GM18505 (cell line): ENCODE results near the gene ADH7.

Experiments used
- ATAC-seq: cut with Tn5 transposase; IDR thresholded peaks from one replicate; pipeline ENCODE4 v1.9.1; 2021; ENCODE audit not compliant: unreplicated experiment
- POLR2A ChIP-seq: IDR thresholded peaks from 4 replicates; pipeline ENCODE4 v1.6.1; 2011; ENCODE audit warnings: borderline replicate concordance; ENCODE audit not compliant: insufficient read depth, insufficient read length; ENCODE audit errors: extremely low read depth

The ADH7 gene

GRCh38 chr4:99435154-99435553, at the start of gene ADH7:
TSS of gene ADH7 (minus strand) at chr4:99435342. CDS start at chr4:99435233, 109 bp downstream.
- TF ChIP-seq POLR2A, result no peak
- no peak for ATAC-seq

DNA sequence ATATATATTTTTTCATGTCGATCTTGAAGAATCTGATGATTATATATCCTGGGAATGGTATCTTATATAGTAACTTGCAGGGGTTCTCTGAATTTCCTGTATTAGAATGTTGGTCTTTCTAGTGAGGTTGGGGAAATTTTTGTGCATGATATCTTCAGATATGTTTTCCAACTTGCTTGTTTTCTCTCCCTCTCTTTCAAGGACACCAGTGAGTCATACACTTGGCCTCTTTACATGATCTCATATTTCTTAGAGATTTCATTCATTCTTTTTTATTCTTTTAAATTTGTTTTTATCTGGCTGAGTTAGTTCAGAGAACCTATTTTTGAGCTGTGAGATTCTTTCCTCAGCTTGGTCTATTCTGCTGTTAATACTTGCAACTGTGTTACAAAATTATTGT, 48.5 kb upstream of the ADH7 start:
- no peak for TF ChIP-seq POLR2A
- ATAC-seq, result no peak

GRCh38 chr4:99473131-99473530, 38.0 kb upstream of the ADH7 start:
- ATAC-seq, result no peak
- no peak for TF ChIP-seq POLR2A

DNA sequence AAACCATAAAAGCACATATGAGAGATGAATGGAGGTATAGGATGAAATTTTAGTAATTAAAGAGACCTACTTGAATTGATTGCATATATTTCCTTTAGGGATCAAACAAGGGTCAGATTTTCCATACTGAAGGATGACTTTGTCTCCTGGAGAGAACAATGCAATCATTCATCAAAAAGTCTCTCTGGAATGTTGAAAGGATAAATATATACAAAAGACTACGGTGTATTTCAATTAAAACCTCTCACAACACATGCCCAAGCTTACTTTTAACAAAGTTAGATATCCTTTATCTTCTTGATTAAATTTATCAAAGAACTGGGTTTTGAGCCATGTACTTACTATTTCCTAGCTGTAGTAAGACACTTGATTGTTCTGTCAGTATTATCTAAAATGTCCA, 36.8 kb upstream of the ADH7 start:
- no peak for TF ChIP-seq POLR2A
- no peak for ATAC-seq

- ATAC-seq, result no peak
- no peak for TF ChIP-seq POLR2A
Measured at GRCh38 chr4:99471349-99471748, 36.2 kb upstream of the ADH7 start.

GRCh38 chr4:99468889-99469288, 33.7 kb upstream of the ADH7 start:
- TF ChIP-seq POLR2A, result no peak
- ATAC-seq, result no peak

DNA sequence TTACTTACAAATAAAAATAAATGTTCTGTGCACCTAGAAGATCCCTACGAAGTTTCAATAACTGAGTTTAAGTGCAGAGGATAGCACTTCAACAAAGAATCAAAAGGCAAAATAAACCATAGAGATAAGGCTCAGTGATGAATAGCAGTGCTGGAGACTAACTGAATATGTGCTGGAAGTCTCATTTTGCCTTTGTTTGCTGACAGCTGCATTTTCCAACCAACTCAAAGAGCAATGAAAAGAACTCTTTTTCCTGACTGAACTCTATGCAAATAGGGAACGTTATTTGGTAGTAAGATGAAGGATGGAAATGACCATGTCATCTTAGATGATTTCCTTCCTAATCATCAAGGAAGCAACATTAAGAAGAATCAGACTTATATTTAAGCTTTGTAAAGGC, 32.7 kb upstream of the ADH7 start:
- no peak for TF ChIP-seq POLR2A
- ATAC-seq, result no peak

- no peak for TF ChIP-seq POLR2A
- ATAC-seq, result no peak
Measured at GRCh38 chr4:99463566-99463965, 28.4 kb upstream of the ADH7 start.

- peak; percentile 89 for ATAC-seq
- no peak for TF ChIP-seq POLR2A
Measured at GRCh38 chr4:99462875-99463464, 27.8 kb upstream of the ADH7 start.

DNA sequence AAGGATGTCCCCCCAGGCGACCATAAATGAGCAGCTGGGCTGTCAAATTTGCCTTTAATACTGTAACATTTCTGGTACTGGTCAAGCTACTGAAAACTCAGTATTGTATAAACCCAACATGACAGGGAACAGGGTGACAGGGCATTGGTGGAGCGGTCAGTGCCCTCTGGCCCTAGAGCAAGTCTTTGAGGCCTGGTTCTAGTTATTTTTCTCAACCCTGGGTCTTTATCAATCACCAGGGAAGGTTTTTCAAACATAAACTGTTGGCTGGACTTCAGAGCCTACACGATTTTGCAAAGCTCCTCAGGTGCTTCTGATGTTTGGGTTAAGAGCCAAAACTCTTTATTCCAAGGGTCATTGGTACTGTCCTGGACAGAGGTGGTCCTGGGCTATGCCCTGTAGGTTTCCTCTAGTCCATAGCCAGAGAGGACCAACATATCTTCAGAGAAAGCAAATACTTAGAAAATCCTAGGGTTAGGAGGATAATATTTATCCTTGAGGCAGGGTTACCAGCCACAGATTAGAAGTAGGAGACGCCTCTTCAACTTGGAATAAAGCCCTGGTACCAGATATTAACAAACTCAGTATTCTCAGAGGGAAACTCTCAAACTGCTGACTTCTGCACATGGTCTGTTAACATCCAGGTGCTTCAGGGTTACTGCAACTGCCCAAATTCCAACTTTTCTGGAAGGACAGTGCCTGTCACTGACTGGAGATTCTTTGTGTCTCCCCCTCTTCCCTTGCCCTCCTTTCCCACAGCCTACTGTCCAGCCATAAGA, 26.7 kb upstream of the ADH7 start:
- ATAC-seq, result no peak
- no peak for TF ChIP-seq POLR2A

- ATAC-seq, result no peak
- TF ChIP-seq POLR2A, result no peak
Measured at GRCh38 chr4:99459546-99460042, 24.5 kb upstream of the ADH7 start.

GRCh38 chr4:99458911-99459447, 23.8 kb upstream of the ADH7 start:
- no peak for ATAC-seq
- TF ChIP-seq POLR2A, result no peak

- TF ChIP-seq POLR2A, result no peak
- no peak for ATAC-seq
Measured at GRCh38 chr4:99457676-99458075, 22.5 kb upstream of the ADH7 start.

DNA sequence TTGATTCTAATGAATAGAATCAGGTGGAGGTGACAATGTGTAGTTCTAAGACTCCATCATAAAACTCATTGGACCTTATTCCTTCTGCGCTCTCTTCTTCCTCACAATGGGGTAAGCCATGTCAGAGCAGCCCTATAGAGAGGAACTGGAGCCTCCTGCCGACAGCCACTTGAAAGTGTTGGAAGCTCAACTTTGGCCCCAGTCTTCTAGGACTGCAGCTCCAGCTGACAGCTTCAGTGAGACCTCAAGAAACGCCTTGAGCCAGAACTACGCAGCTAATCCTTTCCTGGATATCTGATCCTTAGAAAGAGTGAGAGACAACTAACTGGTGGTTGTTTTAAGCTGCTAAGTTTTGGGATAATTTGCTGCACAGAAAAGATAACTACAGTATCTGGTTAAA, 22.1 kb upstream of the ADH7 start:
- ATAC-seq, result no peak

More for the DNA sequence above, 22.1 kb upstream of the ADH7 start:
- no peak for TF ChIP-seq POLR2A
